DOHH2 (cell line): ENCODE measurements around the gene TMEM182.

Source experiments
- H3F3A ChIP-seq: fragments of 200-600 bp; sonication (generic), shearing (Covaris generic); 2 replicates; pipeline ENCODE4 v1.6.0; 2016; ENCODE audit warnings: antibody characterized with exemption, mild to moderate bottlenecking; ENCODE audit not compliant: control insufficient read depth, insufficient read depth
- H3K27ac ChIP-seq: fragments of 200-600 bp; sonication (generic); 2 replicates; pipeline ENCODE4 v1.5.1; 2014; ENCODE audit warnings: low read depth, mild to moderate bottlenecking, low read length, moderate library complexity
- H3K27me3 ChIP-seq: fragments of 200-600 bp; sonication (generic); 2 replicates; pipeline ENCODE4 v1.6.1; 2014; ENCODE audit warnings: mild to moderate bottlenecking, low read length, mixed read lengths; ENCODE audit not compliant: control insufficient read depth
- H3K36me3 ChIP-seq: fragments of 200-600 bp; sonication (generic); 2 replicates; pipeline ENCODE4 v1.6.1; 2014; ENCODE audit warnings: mild to moderate bottlenecking, low read length, moderate library complexity, mixed read lengths; ENCODE audit not compliant: control insufficient read depth
- H3K4me1 ChIP-seq: fragments of 200-600 bp; sonication (generic); 2 replicates; pipeline ENCODE4 v1.6.1; 2014; ENCODE audit warnings: mild to moderate bottlenecking, low read length, mixed read lengths; ENCODE audit not compliant: control insufficient read depth
- H3K4me2 ChIP-seq: fragments of 200-600 bp; sonication (generic); 2 replicates; pipeline ENCODE4 v1.6.0; 2014; ENCODE audit warnings: mild to moderate bottlenecking, low read length, moderate library complexity
- H3K4me3 ChIP-seq: fragments of 200-600 bp; sonication (generic); 2 replicates; pipeline ENCODE4 v1.5.1; 2014; ENCODE audit warnings: mild to moderate bottlenecking, low read length, mixed read lengths
- H3K79me2 ChIP-seq: fragments of 200-600 bp; sonication (generic); 2 replicates; pipeline ENCODE4 v1.6.1; 2014; ENCODE audit warnings: mild to moderate bottlenecking, low read length, mixed read lengths; ENCODE audit not compliant: control insufficient read depth
- H3K9me2 ChIP-seq: fragments of 200-600 bp; sonication (generic); replicated peaks from 2 replicates; pipeline ENCODE4 v1.6.1; 2014; ENCODE audit warnings: mild to moderate bottlenecking, low read length, mixed read lengths; ENCODE audit not compliant: control insufficient read depth
- H3K9me3 ChIP-seq: fragments of 200-600 bp; sonication (generic); 2 replicates; pipeline ENCODE4 v1.6.1; 2014; ENCODE audit warnings: antibody characterized with exemption, low read length, mixed read lengths; ENCODE audit not compliant: control insufficient read depth, insufficient read depth
- H4K20me1 ChIP-seq: fragments of 200-600 bp; sonication (generic); 2 replicates; pipeline ENCODE4 v1.6.0; 2014; ENCODE audit warnings: low read depth, mild to moderate bottlenecking, antibody characterized with exemption, low read length, moderate library complexity; ENCODE audit not compliant: control insufficient read depth, insufficient read depth
- CTCF ChIP-seq: fragments of 200-600 bp; sonication (generic); IDR thresholded peaks from one replicate; pipeline ENCODE4 v1.5.1; 2014; ENCODE audit warnings: antibody characterized with exemption, mild to moderate bottlenecking, low read depth, low read length; ENCODE audit not compliant: poor library complexity, severe bottlenecking
- EZH2phosphoT487 ChIP-seq: fragments of 200-600 bp; sonication (generic); IDR thresholded peaks from 2 replicates; pipeline ENCODE4 v1.6.1; 2017; ENCODE audit warnings: borderline replicate concordance, mild to moderate bottlenecking, antibody characterized with exemption, low read length, moderate library complexity, mixed read lengths

Gene TMEM182

DNA sequence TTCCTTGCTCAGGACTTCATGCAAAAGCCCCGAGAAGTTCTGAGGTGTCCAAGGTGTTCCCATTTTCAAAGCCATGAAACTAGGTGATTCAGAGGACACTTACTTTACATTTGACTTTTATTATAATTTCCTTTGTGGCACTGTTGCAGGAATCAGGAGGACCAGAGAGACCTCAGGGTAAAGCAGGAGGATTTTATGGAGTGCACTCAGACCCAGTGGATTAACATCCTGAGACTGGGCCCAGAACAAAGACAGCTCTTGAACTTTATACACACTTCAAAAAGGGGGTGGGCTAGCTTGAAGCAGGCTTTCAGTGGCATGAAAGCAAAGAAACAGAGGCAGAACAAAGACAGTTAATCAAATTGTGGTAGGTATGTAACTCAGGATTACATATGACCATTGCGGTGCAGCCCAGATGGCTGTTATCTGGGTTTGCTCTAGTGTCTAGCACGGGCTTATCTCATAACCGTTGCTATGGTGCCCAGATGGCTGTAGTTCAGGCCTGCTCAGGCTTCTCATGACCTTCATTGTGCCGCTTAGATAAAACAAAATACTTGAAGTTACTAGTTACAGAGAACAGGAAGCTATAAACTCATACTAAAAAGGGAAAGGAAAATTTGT is 39.4 kb downstream of the TMEM182 start:
- no peaks in the 10 kb centered on the region for H3K79me2 ChIP-seq
- no peak overlapping the region for H3K27ac ChIP-seq
- H3K4me1 ChIP-seq: no peaks in the 10 kb centered on the region
- peaks cover 18% of the 10 kb centered on the region; the same call in 1 of the 2 replicates for H3K9me3 ChIP-seq
- H3K4me3 ChIP-seq: no peak overlapping the region
- H4K20me1 ChIP-seq: no peaks in the 10 kb centered on the region
- no peaks in the 10 kb centered on the region for H3K9me2 ChIP-seq
- no peak overlapping the region for H3K4me2 ChIP-seq
- no peaks in the 10 kb centered on the region for H3K27me3 ChIP-seq
- H3F3A ChIP-seq: no peaks in the 10 kb centered on the region
- no peak for TF ChIP-seq EZH2phosphoT487
- no peak for TF ChIP-seq CTCF
- H3K36me3 ChIP-seq: no peaks in the 10 kb centered on the region

GRCh38 chr2:102801858-102802699 is 40.2 kb downstream of the TMEM182 start:
- H3K9me3 ChIP-seq: peaks cover 18% of the 10 kb centered on the region; the same call in 1 of the 2 replicates

DNA sequence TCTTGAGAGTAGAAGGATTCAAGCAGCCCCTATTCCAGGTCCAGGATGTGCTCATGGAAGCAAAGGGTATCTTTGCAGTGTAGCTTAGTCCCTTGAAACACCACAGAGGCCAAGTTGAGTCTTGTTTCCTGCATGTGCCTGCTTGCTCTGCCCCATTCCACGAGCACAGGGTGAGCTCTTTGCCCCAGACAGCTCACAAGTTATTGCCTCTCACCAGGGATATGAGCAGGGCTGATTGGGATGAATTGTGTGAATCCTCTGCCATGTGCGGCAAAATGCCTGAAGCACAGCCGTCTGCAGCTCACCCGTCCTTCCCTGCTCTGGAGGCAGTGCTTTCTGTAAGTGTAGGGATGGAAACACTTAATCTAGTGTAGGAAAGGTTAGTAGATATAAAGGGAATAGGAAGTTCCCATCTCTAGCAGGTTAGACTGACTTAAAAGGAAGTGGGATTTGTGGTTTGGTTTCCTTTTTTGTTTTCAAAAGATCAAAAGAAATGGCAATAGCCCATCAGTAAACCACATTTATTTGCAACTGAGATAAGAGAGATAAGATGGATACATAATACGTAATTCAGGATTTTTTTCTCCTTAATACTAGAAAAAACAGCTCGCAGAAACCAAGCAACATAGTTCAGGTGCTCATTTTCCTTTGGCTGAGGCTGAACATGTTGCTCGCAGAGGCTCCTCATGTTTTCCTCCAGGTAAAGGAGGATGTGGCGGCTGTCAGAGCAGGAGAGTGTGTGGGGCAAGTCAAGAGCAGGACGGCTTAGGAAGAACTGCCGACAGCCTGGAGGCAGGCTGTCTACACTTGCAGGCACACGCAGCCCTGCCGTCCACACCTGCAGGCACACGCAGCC is 41.4 kb downstream of the TMEM182 start:
- no peak for TF ChIP-seq EZH2phosphoT487
- Histone ChIP-seq H3K9me2 (no peaks in the 10 kb centered on the region), H3K36me3 (no peaks in the 10 kb centered on the region), H3K27ac (no peak overlapping the region), H3K27me3 (no peaks in the 10 kb centered on the region), H3K9me3 (peaks cover 18% of the 10 kb centered on the region; the same call in 1 of the 2 replicates), H3K4me1 (no peaks in the 10 kb centered on the region), H3K79me2 (no peaks in the 10 kb centered on the region), H3K4me3 (no peak overlapping the region), H3K4me2 (no peak overlapping the region), H3F3A (no peaks in the 10 kb centered on the region), H4K20me1 (no peaks in the 10 kb centered on the region)

More at GRCh38 chr2:102801858-102802699, 40.2 kb downstream of the TMEM182 start:
- Histone ChIP-seq H3K27ac (no peak overlapping the region), H3K4me2 (no peak overlapping the region), H3F3A (no peaks in the 10 kb centered on the region), H3K79me2 (no peaks in the 10 kb centered on the region), H3K4me3 (no peak overlapping the region), H4K20me1 (no peaks in the 10 kb centered on the region), H3K27me3 (no peaks in the 10 kb centered on the region), H3K4me1 (no peaks in the 10 kb centered on the region), H3K36me3 (no peaks in the 10 kb centered on the region), H3K9me2 (no peaks in the 10 kb centered on the region)
- no peak for TF ChIP-seq CTCF
- TF ChIP-seq EZH2phosphoT487: no peak
